Osteoblast (primary cell): ENCODE data around the gene JADE2. TPM values are rescaled to one million over a fixed set of nuclear protein-coding genes. Genes with fewer than 3 reads are reported as not detected.
"Not testable (repeated sequence)": the region's sequence is repeated elsewhere in the genome, so short reads cannot be mapped to it uniquely, and the experiment has no call there.

Experiments used
- DNase-seq: peaks from one replicate; pipeline ENCODE4 v3.0.0; 2011; ENCODE audit warnings: low spot score, mixed read lengths; ENCODE audit not compliant: insufficient read length; ENCODE audit errors: missing footprints
- H2AFZ ChIP-seq: 2 replicates; pipeline ENCODE4 v1.6.0; 2011; ENCODE audit warnings: mild to moderate bottlenecking, low read length
- H3K27ac ChIP-seq: 2 replicates; pipeline ENCODE4 v1.5.1; 2011; ENCODE audit warnings: mild to moderate bottlenecking, low read depth, low read length, moderate library complexity
- H3K27me3 ChIP-seq: 2 replicates; pipeline ENCODE4 v1.6.0; 2012; ENCODE audit warnings: mild to moderate bottlenecking, control low read depth, inconsistent platforms, low read length, moderate library complexity; ENCODE audit not compliant: insufficient read depth
- H3K36me3 ChIP-seq: 2 replicates; pipeline ENCODE4 v1.5.1; 2011; ENCODE audit warnings: mild to moderate bottlenecking, low read length, control low read depth, moderate library complexity; ENCODE audit not compliant: insufficient read depth
- H3K4me1 ChIP-seq: 2 replicates; pipeline ENCODE4 v1.5.1; 2011; ENCODE audit warnings: mild to moderate bottlenecking, low read length, control low read depth, moderate library complexity; ENCODE audit not compliant: insufficient read depth
- H3K4me2 ChIP-seq: 2 replicates; pipeline ENCODE4 v1.6.0; 2011; ENCODE audit warnings: mild to moderate bottlenecking, low read length; ENCODE audit not compliant: insufficient read depth
- H3K4me3 ChIP-seq: fragments of 200-600 bp; sonication (generic); 3 replicates; pipeline ENCODE4 v1.5.1; 2012; ENCODE audit warnings: mild to moderate bottlenecking, low read length, inconsistent platforms; ENCODE audit not compliant: insufficient read depth
- H3K79me2 ChIP-seq: 2 replicates; pipeline ENCODE4 v1.6.0; 2012; ENCODE audit warnings: mild to moderate bottlenecking, low read length, control low read depth, inconsistent platforms; ENCODE audit not compliant: insufficient read depth
- H3K9me3 ChIP-seq: 2 replicates; pipeline ENCODE4 v1.5.1; 2011; ENCODE audit warnings: low read depth, low read length, control low read depth
- H4K20me1 ChIP-seq: 2 replicates; pipeline ENCODE4 v1.6.0; 2012; ENCODE audit warnings: mild to moderate bottlenecking, low read length, control low read depth; ENCODE audit not compliant: insufficient read depth
- CTCF ChIP-seq: IDR thresholded peaks from 2 replicates; pipeline ENCODE4 v1.5.1; 2011; ENCODE audit warnings: mild to moderate bottlenecking, low read depth, low read length, moderate library complexity; ENCODE audit errors: extremely low read depth
- total RNA-seq: library from RNA; depleted of rRNA; stranded (reverse); fragments of >200 nt; gene quantifications from 2 replicates; pipeline ENCODE4 v1.2.3, GENCODE V29; 2012

The JADE2 gene
- total RNA-seq, 1 donor: 26.8 TPM

- Histone ChIP-seq H3K27ac (no peak overlapping the region), H2AFZ (peak overlapping the region; percentile 3)
- peak; percentile 85 for DNase-seq
Measured at GRCh38 chr5:134511796-134512660, 13.4 kb upstream of the JADE2 start.

GRCh38 chr5:134512661-134512999, 12.8 kb upstream of the JADE2 start:
- Histone ChIP-seq H3K27ac (no peak overlapping the region), H3K36me3 (no peaks in the 10 kb centered on the region), H3K4me1 (peaks cover 12% of the 10 kb centered on the region), H4K20me1 (no peaks in the 10 kb centered on the region), H3K79me2 (no peaks in the 10 kb centered on the region), H3K9me3 (no peaks in the 10 kb centered on the region), H3K4me2 (no peak overlapping the region), H2AFZ (no peak overlapping the region), H3K27me3 (no peaks in the 10 kb centered on the region), H3K4me3 (no peak overlapping the region)
- TF ChIP-seq CTCF: no peak
- peak; percentile 68 for DNase-seq

More at GRCh38 chr5:134511796-134512660, 13.4 kb upstream of the JADE2 start:
- Histone ChIP-seq H3K4me1 (peaks cover 12% of the 10 kb centered on the region), H3K4me3 (no peak overlapping the region), H3K9me3 (no peaks in the 10 kb centered on the region), H3K36me3 (no peaks in the 10 kb centered on the region), H3K79me2 (no peaks in the 10 kb centered on the region), H3K27me3 (no peaks in the 10 kb centered on the region), H3K4me2 (no peak overlapping the region), H4K20me1 (no peaks in the 10 kb centered on the region)
- no peak for TF ChIP-seq CTCF

- Histone ChIP-seq H3K79me2 (no peaks in the 10 kb centered on the region), H4K20me1 (no peaks in the 10 kb centered on the region), H3K4me2 (no peak overlapping the region), H3K27ac (no peak overlapping the region), H3K36me3 (no peaks in the 10 kb centered on the region), H3K4me1 (peaks cover 5% of the 10 kb centered on the region), H3K9me3 (no peaks in the 10 kb centered on the region), H3K4me3 (no peak overlapping the region), H2AFZ (no peak overlapping the region), H3K27me3 (peaks cover 5% of the 10 kb centered on the region)
- TF ChIP-seq CTCF: no peak
- no peak for DNase-seq
Measured at GRCh38 chr5:134515801-134516200, 9.7 kb upstream of the JADE2 start.

GRCh38 chr5:134516984-134517383, 8.5 kb upstream of the JADE2 start:
- H3K4me2 ChIP-seq, DNase-seq, H4K20me1 ChIP-seq: not testable (repeated sequence)

More at GRCh38 chr5:134516984-134517383, 8.5 kb upstream of the JADE2 start:
- H3K4me3 ChIP-seq, H2AFZ ChIP-seq, H3K36me3 ChIP-seq, H3K79me2 ChIP-seq, H3K9me3 ChIP-seq, H3K27ac ChIP-seq, H3K4me1 ChIP-seq: not testable (repeated sequence)
- peaks cover 13% of the 10 kb centered on the region for H3K27me3 ChIP-seq
